HepG2 (cell line): ENCODE measurements around the gene ZNF189. TPM values are rescaled to one million over a fixed set of nuclear protein-coding genes. Genes with fewer than 3 reads are reported as not detected.

ENCODE experiments used
- HNRNPL ChIP-seq: fragments of 200-400 bp; formaldehyde crosslinking; IDR thresholded peaks from 2 replicates; pipeline ENCODE4 v1.6.1; 2017; ENCODE audit warnings: mild to moderate bottlenecking, low read depth, low read length
- KMT2A ChIP-seq: sonication (generic); formaldehyde crosslinking; IDR thresholded peaks from 2 replicates; pipeline ENCODE4 v1.4.0; 2020; ENCODE audit warnings: missing genetic modification reagents
- MYC ChIP-seq: sonication (generic); formaldehyde crosslinking; IDR thresholded peaks from 2 replicates; pipeline ENCODE4 v1.9.0; 2021; ENCODE audit warnings: missing genetic modification reagents, borderline replicate concordance
- ZNF263 ChIP-seq: sonication (generic); formaldehyde crosslinking; IDR thresholded peaks from 2 replicates; pipeline ENCODE4 v1.4.0; 2020; ENCODE audit warnings: missing genetic modification reagents
- ZNF775 ChIP-seq: sonication (generic); formaldehyde crosslinking; IDR thresholded peaks from 2 replicates; pipeline ENCODE4 v1.4.0; 2020; ENCODE audit warnings: missing genetic modification reagents, mild to moderate bottlenecking, moderate library complexity, borderline replicate concordance
- polyA plus RNA-seq, 8 experiments: library from polyadenylated mRNA; depleted of rRNA in 3 of 8; stranded (reverse) in 7 of 8; unstranded in 1 of 8; fragments of >200 nt; fragmentation: Illumina TruSeq in 4 of 8; extraction: Trizol in 4 of 8; gene quantifications; 2 replicates each; pipeline versions ENCODE4 v1.2.1 to v1.2.3, GENCODE V29; 2011 to 2016; ENCODE audit warnings: low read depth in 4 of 8, missing spikeins in 1 of 8, mixed read lengths in 1 of 8; ENCODE audit not compliant: insufficient read depth in 1 of 8
- total RNA-seq, 5 experiments: library from RNA; depleted of rRNA; stranded (reverse); fragments of >200 nt; fragmentation: Illumina TruSeq; extraction: Trizol; gene quantifications; 2 replicates each; pipeline ENCODE4 v1.2.3, GENCODE V29; 2016; ENCODE audit warnings: low read depth in 1 of 5
- TF ChIP-seq, protein P1 (sequence below): sonication (generic); formaldehyde crosslinking; IDR thresholded peaks from 2 replicates; pipeline ENCODE4 v1.8.0; 2022; ENCODE audit warnings: missing genetic modification reagents, mild to moderate bottlenecking, borderline replicate concordance
- TF ChIP-seq, protein P2 (sequence below): sonication (generic); formaldehyde crosslinking; IDR thresholded peaks from 2 replicates; pipeline ENCODE4 v1.4.0; 2020; ENCODE audit warnings: missing genetic modification reagents, borderline replicate concordance
- TF ChIP-seq, protein P3 (sequence below), 2 experiments: sonication (generic) in 1 of 2; formaldehyde crosslinking in 1 of 2; IDR thresholded peaks; 2 replicates each; pipeline versions ENCODE4 v1.6.1 to v1.9.0; 2014 to 2022; ENCODE audit warnings: antibody characterized with exemption in 1 of 2, borderline replicate concordance in 1 of 2, inconsistent platforms in 1 of 2, low read depth in 1 of 2, missing genetic modification reagents in 1 of 2
- TF ChIP-seq, protein P4 (sequence below): sonication (generic); formaldehyde crosslinking; IDR thresholded peaks from 2 replicates; pipeline ENCODE4 v1.5.1; 2020; ENCODE audit warnings: mild to moderate bottlenecking, missing genetic modification reagents, borderline replicate concordance

Gene ZNF189
- total and polyA plus RNA-seq, 2 of the 13 experiments (the other 11 are each of a cell fraction or from before 2014, with no cell fraction given), result 8.4 to 50.0 TPM

DNA sequence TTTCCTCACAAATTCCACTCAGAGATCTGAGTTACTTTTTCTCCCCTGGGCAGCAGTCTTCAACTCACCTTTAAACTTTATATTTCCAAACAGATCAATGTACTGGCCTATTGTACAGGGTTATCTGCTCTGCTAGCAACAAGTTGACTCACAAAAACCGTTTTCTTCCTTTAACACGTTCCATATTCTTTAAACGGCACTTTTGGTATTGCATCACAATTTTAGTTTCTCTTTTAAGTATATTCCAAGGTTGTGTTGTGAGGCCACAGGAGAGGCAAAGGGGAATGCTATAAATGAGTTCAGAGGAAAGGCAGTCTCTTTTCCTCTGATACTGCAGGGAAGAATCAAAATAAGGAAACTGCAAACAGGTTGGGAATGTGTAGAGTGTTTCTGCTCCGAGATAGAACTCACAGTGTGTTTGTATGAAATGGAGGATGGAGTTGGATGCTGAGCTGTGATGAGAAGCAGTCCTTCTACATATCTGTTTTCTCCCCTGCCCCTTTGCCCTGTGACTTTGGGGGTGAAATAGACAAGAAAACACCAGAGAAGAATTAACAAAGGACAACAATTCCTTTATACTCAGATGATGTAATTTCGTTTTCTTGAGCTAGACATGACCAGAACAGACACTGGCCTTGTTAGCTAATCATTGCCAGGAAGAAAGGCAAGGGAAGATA is 46.8 kb downstream of the ZNF189 start (continued):
- TF ChIP-seq, protein P1, sequence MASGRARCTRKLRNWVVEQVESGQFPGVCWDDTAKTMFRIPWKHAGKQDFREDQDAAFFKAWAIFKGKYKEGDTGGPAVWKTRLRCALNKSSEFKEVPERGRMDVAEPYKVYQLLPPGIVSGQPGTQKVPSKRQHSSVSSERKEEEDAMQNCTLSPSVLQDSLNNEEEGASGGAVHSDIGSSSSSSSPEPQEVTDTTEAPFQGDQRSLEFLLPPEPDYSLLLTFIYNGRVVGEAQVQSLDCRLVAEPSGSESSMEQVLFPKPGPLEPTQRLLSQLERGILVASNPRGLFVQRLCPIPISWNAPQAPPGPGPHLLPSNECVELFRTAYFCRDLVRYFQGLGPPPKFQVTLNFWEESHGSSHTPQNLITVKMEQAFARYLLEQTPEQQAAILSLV, result no peak
- TF ChIP-seq HNRNPL (no peak), KMT2A (no peak; the same call in 1 of the 2 replicates), MYC (CRISPR knock-in tag) (no peak), ZNF263 (CRISPR knock-in tag) (no peak), ZNF775 (CRISPR knock-in tag) (peak; percentile 59; the same call in 1 of the 2 replicates)
- TF ChIP-seq, protein P2, sequence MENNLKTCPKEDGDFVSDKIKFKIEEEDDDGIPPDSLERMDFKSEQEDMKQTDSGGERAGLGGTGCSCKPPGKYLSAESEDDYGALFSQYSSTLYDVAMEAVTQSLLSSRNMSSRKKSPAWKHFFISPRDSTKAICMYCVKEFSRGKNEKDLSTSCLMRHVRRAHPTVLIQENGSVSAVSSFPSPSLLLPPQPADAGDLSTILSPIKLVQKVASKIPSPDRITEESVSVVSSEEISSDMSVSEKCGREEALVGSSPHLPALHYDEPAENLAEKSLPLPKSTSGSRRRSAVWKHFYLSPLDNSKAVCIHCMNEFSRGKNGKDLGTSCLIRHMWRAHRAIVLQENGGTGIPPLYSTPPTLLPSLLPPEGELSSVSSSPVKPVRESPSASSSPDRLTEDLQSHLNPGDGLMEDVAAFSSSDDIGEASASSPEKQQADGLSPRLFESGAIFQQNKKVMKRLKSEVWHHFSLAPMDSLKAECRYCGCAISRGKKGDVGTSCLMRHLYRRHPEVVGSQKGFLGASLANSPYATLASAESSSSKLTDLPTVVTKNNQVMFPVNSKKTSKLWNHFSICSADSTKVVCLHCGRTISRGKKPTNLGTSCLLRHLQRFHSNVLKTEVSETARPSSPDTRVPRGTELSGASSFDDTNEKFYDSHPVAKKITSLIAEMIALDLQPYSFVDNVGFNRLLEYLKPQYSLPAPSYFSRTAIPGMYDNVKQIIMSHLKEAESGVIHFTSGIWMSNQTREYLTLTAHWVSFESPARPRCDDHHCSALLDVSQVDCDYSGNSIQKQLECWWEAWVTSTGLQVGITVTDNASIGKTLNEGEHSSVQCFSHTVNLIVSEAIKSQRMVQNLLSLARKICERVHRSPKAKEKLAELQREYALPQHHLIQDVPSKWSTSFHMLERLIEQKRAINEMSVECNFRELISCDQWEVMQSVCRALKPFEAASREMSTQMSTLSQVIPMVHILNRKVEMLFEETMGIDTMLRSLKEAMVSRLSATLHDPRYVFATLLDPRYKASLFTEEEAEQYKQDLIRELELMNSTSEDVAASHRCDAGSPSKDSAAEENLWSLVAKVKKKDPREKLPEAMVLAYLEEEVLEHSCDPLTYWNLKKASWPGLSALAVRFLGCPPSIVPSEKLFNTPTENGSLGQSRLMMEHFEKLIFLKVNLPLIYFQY, result no peak
- TF ChIP-seq, protein P3, sequence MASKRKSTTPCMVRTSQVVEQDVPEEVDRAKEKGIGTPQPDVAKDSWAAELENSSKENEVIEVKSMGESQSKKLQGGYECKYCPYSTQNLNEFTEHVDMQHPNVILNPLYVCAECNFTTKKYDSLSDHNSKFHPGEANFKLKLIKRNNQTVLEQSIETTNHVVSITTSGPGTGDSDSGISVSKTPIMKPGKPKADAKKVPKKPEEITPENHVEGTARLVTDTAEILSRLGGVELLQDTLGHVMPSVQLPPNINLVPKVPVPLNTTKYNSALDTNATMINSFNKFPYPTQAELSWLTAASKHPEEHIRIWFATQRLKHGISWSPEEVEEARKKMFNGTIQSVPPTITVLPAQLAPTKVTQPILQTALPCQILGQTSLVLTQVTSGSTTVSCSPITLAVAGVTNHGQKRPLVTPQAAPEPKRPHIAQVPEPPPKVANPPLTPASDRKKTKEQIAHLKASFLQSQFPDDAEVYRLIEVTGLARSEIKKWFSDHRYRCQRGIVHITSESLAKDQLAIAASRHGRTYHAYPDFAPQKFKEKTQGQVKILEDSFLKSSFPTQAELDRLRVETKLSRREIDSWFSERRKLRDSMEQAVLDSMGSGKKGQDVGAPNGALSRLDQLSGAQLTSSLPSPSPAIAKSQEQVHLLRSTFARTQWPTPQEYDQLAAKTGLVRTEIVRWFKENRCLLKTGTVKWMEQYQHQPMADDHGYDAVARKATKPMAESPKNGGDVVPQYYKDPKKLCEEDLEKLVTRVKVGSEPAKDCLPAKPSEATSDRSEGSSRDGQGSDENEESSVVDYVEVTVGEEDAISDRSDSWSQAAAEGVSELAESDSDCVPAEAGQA (IDR thresholded peaks at IDR 0.05; ENCODE audit: low read depth), result no peak
- TF ChIP-seq, protein P3 (CRISPR knock-in tag; IDR thresholded peaks at IDR 0.05; ENCODE audit: borderline replicate concordance), result no peak
- TF ChIP-seq, protein P4, sequence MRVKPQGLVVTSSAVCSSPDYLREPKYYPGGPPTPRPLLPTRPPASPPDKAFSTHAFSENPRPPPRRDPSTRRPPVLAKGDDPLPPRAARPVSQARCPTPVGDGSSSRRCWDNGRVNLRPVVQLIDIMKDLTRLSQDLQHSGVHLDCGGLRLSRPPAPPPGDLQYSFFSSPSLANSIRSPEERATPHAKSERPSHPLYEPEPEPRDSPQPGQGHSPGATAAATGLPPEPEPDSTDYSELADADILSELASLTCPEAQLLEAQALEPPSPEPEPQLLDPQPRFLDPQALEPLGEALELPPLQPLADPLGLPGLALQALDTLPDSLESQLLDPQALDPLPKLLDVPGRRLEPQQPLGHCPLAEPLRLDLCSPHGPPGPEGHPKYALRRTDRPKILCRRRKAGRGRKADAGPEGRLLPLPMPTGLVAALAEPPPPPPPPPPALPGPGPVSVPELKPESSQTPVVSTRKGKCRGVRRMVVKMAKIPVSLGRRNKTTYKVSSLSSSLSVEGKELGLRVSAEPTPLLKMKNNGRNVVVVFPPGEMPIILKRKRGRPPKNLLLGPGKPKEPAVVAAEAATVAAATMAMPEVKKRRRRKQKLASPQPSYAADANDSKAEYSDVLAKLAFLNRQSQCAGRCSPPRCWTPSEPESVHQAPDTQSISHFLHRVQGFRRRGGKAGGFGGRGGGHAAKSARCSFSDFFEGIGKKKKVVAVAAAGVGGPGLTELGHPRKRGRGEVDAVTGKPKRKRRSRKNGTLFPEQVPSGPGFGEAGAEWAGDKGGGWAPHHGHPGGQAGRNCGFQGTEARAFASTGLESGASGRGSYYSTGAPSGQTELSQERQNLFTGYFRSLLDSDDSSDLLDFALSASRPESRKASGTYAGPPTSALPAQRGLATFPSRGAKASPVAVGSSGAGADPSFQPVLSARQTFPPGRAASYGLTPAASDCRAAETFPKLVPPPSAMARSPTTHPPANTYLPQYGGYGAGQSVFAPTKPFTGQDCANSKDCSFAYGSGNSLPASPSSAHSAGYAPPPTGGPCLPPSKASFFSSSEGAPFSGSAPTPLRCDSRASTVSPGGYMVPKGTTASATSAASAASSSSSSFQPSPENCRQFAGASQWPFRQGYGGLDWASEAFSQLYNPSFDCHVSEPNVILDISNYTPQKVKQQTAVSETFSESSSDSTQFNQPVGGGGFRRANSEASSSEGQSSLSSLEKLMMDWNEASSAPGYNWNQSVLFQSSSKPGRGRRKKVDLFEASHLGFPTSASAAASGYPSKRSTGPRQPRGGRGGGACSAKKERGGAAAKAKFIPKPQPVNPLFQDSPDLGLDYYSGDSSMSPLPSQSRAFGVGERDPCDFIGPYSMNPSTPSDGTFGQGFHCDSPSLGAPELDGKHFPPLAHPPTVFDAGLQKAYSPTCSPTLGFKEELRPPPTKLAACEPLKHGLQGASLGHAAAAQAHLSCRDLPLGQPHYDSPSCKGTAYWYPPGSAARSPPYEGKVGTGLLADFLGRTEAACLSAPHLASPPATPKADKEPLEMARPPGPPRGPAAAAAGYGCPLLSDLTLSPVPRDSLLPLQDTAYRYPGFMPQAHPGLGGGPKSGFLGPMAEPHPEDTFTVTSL, result peak; percentile 93; the same call in 1 of the 2 replicates
